ENCODE results near the gene PIM3. TPM values are rescaled to one million over a fixed set of nuclear protein-coding genes. Genes with fewer than 3 reads are reported as not detected.

The PIM3 gene
- total RNA-seq, 1 donor from 2014 or later, result 31.0 TPM

DNA sequence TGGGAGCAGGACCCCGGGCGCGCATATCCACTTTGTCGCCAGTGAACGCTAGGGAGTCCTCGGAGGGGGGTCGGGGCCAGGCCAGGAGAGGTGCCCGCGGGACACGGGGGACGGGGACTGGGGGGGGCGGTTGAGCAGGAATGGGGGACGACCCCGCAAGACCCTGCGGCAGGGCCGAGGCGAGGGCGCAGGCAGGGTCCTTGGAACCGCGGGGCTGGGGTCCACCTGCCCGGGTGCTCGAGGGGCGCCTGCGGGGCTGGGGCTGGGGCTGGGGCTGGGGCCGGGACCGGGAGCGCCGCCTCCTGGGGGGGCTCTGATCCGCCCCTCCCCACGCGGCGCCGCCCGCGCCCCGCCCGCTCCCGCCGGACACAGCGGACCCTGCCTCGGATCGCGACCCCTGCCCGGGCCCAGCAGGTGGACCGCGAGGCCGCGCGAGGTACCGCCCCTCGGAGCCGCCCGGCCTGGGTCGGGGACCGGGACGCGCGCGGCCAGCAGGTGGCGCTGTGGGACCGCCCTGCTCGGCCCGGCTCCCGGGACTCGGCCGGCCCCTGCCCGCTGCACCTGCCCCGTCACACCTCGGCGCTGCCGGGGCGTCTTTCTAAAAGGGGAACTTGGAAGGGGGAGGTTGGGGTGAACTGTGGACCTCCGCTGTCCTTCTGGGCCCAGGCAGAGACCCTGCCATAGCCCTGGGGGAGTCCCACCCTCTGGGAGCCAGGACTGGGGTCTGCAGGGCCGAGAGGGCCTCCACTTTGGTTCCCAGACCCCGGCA is 31.2 kb upstream of the PIM3 start:
- no peak overlapping the region for H3K27ac Mint-ChIP-seq (ENCODE audit: unreplicated experiment)
- H3K4me1 Mint-ChIP-seq, result peaks cover 26% of the 10 kb centered on the region
- TF ChIP-seq, protein P1, sequence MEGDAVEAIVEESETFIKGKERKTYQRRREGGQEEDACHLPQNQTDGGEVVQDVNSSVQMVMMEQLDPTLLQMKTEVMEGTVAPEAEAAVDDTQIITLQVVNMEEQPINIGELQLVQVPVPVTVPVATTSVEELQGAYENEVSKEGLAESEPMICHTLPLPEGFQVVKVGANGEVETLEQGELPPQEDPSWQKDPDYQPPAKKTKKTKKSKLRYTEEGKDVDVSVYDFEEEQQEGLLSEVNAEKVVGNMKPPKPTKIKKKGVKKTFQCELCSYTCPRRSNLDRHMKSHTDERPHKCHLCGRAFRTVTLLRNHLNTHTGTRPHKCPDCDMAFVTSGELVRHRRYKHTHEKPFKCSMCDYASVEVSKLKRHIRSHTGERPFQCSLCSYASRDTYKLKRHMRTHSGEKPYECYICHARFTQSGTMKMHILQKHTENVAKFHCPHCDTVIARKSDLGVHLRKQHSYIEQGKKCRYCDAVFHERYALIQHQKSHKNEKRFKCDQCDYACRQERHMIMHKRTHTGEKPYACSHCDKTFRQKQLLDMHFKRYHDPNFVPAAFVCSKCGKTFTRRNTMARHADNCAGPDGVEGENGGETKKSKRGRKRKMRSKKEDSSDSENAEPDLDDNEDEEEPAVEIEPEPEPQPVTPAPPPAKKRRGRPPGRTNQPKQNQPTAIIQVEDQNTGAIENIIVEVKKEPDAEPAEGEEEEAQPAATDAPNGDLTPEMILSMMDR (conservative IDR thresholded peaks at IDR 0.05), result peak; percentile 92
- no peak overlapping the region for H3K4me3 Mint-ChIP-seq
- no peaks in the 10 kb centered on the region for H3K36me3 Mint-ChIP-seq (ENCODE audit: low read depth)
- DNase-seq (ENCODE audit: low read depth, low spot score), result peak; percentile 75
- peaks cover 4% of the 10 kb centered on the region for H3K27me3 Mint-ChIP-seq (ENCODE audit: low read depth)
- no peaks in the 10 kb centered on the region for H3K9me3 Mint-ChIP-seq

DNA sequence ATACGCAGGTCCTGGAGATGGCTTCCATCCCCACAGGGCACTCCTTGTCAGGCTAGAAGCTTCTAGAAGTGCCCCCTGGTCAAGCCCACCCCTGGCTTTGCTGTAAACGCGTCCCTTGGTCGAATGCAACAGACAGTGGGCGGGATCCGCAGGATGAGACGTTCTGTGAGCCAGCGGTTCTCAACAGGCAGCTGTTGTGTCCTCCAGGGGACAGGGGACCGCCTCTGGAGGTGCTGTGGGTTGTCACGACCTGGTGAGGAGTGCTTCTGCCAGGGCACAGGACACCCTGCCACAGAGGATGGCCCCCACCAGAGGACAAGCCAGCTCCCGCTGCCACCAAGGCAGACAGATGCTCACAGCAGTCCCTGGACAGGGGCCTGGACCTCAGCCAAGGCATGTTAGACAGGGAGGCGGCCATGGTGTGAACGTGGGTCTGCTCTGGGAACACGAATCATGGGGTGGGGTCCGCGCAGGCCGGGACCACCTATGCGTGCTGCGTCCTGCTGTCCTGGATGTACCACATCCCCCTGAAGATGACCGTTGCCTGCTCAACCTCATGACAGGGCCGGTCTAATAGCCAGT is 30.5 kb upstream of the PIM3 start:
- Mint-ChIP-seq H3K9me3 (no peaks in the 10 kb centered on the region), H3K4me3 (no peak overlapping the region), H3K27ac (ENCODE audit: unreplicated experiment) (no peak overlapping the region), H3K36me3 (ENCODE audit: low read depth) (no peaks in the 10 kb centered on the region), H3K4me1 (peaks cover 26% of the 10 kb centered on the region), H3K27me3 (ENCODE audit: low read depth) (peaks cover 4% of the 10 kb centered on the region)
- DNase-seq (ENCODE audit: low read depth, low spot score), result no peak
- TF ChIP-seq, protein P1 (conservative IDR thresholded peaks at IDR 0.05), result no peak

DNA sequence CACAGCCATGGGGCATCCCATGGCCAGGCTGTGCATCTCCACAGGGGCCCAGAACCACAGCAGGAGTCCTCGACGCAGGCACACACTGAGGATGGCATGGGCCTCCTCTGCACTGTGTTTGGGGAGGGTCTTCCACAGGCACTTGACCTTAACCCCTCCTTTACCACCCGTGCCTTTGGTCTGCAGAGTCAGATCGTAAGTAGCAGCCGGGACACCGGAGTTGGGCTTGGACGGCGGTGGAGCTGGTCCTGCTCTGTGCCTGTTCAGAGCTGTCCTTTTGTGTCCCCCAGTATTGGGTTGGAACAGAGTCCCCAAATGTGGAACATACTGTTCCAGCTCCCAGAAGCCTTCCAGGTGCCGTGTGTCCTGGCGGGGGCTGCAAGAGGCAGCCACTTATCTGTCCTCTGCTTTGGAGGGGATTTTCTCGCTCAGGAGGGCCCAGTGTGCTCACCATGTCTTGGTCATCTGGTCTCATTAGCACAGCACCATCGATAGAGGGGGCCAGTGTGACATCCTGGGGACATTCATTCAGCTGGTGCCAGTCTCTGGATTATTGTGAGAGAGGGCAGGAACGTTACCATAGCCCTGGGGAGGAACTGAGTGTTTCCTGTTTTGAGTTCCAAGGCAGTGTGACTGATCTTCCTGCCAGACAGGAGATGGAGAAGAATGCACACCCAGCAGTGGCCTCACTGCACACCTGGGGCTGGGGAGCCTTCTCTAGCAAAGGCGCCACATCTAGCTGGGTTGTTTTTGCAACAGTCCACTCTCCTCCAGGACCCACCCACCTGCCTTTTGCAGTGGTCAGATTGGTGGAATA is 29.8 kb upstream of the PIM3 start:
- Mint-ChIP-seq H3K27ac (ENCODE audit: unreplicated experiment) (no peak overlapping the region), H3K36me3 (ENCODE audit: low read depth) (no peaks in the 10 kb centered on the region), H3K4me3 (peak overlapping the region; percentile 50), H3K9me3 (no peaks in the 10 kb centered on the region), H3K27me3 (ENCODE audit: low read depth) (peaks cover 4% of the 10 kb centered on the region), H3K4me1 (peaks cover 22% of the 10 kb centered on the region)
- TF ChIP-seq, protein P1 (conservative IDR thresholded peaks at IDR 0.05), result peak; percentile 65
- DNase-seq (ENCODE audit: low read depth, low spot score), result no peak

DNA sequence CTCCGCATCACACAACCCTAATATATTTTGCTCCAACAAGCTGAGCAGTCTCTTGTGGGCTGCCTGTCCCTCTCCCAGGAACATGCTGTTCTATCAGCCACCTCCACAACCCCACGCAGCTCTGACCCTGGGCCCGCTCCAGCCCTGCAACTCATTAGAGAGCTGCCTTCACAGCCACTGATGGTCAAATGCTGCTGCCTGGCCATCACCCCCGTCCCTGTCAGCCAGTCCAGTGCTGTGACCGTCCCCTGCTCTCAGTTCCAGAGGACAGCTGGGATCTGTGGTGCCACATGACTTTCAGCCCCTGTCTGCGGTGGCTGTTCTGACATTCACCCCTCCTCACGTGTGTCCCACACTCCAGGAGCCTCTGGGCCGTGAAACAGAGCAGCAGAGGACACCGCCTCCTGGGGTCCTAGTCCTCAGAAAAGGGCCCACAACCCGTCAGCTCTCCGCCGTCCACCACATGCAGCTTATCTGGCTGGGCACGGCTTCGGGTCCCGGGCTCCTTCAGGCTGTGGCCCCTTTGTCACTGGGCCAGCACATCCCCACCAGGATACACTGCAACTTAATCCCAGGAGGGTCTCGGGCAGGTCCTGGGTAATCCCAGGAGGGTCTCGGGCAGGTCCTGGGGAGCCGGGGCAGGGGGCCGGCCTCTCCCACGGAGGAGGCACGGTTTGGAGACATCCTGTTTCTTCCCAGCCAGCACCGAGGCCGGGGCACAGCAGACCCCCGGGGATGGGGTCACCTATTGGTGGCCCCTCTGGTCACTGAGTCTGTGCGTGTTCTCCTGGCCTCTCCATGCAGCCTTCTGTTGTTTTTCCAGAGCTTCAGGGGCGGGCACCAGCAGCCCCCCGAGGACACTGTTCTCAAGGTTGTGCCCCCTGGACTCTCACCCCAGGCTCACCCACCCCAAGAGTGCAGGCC is 27.1 kb upstream of the PIM3 start:
- H3K9me3 Mint-ChIP-seq, result no peaks in the 10 kb centered on the region
- TF ChIP-seq, protein P1 (conservative IDR thresholded peaks at IDR 0.05), result no peak
- no peak overlapping the region for H3K27ac Mint-ChIP-seq (ENCODE audit: unreplicated experiment)
- peaks cover 4% of the 10 kb centered on the region for H3K27me3 Mint-ChIP-seq (ENCODE audit: low read depth)
- peak overlapping the region; percentile 43 for H3K4me3 Mint-ChIP-seq
- H3K36me3 Mint-ChIP-seq (ENCODE audit: low read depth), result no peaks in the 10 kb centered on the region
- H3K4me1 Mint-ChIP-seq, result peaks cover 23% of the 10 kb centered on the region
- DNase-seq (ENCODE audit: low read depth, low spot score), result no peak
